Left hindlimb (tissue), 1 donor: ENCODE measurements around the gene NECTIN4.
"Not testable (repeated sequence)": the region's sequence is repeated elsewhere in the genome, so short reads cannot be mapped to it uniquely, and the experiment has no call there.

Experiments used
- DNase-seq: peaks from one replicate; pipeline ENCODE4 v3.0.0-alpha.2; 2018

The NECTIN4 gene

DNA sequence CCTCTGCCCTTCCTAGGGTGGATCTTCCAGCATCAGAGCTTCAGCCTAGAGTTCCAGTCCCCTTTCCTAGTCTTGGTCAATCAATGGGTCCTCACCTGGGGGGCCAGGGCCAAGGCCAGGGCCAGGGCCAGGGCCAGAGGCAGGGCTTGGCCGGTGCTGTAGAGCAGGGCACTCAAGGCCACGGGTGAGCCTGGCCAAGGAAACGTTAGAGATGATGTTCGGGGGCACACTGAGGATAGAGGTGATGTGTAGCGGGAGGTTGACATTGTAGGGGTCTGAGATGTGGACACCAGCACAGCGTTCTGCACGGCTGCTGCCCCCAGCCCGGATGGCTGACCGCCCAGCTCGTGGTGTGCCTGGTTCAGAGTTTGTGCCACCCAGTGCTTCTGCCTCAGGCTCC is 38.1 kb downstream of the NECTIN4 start:
- no peak for DNase-seq

DNA sequence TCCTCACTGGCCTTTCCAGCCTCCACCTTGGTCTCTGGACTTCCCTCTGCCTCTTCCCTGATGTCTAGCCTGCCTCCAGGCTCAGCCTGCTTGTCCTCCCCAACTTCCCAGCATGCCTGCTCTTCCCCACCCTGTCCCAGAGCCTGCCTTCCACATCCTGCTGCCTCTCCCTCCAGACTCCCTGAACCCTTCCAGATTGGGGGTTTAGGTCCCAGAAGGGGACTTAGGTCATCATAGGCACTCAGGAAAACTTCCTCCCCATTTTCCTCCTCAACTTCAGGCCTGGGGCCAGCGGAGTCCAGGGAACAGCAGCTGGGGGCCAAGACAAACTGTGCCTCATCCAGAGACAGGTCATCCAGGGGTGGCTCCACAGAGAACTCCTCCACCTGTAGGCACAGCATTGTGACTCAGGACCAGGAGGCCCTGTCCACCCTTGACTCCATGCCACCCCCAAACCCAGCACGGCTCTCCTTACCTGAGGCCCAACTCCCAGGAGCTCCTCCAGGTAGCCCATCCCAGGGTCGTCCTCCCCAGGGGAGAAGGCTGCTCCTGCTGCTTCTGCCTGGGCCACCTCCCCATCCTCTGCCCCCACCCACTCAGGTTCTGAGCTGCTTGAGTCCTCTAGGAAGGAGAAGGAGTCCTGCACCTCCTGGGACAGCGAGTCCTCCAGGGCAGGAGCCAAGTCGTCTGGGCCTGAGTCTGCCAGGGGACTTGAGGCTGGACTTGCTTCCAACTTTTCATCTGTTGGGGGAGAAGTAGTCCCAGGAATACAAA is 40.2 kb downstream of the NECTIN4 start:
- no peak for DNase-seq

DNA sequence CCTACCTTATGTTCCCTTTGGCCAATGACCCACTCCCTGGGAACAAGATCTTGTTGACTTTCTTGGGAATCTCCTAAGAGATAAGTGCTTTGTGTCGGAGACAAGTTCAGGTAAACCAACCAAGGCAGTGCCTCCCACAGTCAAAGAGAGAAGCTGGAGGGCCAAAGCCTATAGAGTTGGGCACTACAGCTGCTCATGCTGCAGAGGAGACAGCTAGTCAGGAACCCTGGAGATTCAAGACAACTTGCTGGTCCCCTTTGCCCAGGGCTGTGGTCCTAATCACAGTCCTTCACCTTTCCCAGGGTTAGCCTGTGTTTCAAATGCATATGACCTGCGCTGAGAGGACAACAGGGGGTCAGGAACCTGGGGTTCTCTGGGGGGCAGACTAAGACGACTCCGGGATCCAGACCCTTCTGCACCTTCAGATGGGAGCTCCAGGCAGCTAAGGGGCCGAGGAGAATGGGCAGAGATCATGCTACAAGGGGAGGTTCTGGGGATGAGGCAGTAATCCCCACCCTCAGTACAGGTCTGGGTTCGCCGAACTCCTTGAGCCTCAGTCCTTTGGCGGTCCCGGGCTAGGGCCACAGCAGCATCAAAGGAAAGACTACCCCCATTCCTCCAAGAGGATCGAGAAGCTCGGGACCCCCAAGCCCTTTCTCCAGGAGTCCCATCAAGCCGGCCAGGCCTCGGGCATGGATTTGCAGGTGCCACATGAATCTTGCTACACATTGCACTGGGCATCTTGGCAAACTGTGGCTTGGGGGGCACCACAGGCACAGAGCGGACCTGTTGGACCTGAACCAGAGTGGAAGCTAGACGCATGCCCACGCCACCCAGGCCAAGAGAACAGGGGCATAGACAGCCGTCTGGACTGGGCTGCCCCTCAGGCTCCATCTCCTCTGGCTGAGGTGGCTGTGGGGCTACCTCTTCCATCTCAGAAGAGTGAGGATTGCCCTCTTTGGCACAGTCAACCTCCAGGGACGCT is 41.6 kb downstream of the NECTIN4 start:
- DNase-seq, result no peak

DNA sequence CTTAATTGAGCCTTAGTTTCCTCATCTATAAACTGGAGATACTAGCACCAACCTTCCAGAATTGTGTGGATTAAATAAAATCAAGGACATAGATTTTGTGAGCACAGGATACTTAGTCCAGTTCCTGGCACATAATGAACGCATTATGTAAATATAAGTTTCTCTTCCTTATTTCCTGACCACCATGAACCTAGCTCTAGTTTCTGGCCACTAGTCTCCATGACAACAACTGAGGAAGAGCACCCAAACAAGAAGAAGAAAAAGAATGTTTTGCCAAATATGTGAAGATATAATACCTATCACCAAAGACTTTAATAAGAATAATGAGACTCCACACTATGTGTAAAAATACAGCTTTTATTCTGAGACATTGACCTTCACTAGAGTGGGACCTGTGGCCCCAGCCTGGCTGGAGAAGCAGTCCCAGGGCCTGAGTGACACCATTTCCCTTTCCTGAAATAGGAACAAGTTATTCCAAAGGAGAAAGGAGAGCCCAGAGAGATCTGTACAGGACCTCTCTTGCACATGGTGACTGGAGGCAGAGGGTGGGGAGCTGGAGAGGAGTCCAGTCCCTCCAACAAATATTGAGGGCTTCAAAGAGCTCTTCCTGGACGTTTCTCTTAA is 42.6 kb downstream of the NECTIN4 start:
- no peak for DNase-seq

DNA sequence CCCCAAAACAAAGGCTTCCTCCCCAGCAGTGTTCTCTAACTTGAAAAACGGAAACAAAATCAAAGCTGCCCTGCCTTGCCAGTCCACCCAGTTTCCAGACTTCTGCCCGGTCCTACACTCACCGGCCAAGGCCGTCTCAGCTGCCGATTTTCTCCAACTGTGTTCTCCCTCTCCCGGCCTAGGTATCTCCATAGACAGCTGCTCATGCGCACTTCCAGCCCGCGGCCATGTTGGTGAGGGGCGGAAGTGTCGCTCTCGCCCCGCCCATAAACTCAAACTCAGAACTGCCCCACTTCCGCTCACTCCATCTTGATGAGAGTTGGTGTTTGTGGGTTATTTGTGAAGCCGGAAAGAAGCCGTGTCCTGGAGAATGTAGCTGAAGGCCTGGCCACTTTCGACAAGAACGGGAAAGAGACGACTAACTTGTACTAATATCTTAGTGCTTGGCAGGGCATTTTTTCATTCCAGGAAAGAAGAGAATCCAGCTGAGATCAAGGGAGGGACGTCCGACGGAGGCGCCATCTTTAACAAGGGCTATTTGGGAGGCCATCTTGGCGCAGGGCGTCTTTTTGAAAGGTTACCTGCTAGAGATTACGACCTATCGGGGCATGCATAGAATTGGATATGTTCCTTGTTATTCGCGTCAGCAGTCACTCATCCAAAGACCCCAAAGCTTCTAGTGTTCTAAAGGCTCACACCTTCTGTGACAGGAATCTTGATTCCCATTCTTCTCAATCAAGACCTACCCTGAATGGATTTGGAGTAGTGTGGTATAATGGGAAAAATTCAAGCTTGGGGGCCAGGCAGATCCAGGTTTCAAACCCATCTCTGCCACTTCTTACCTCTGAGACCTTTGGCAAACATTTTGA is 43.4 kb downstream of the NECTIN4 start, which contains the start of gene USF1:
Gene USF1 (minus strand): TSS at position 242 of the 869 bp plus-strand sequence. CDS start 2,702 bp downstream, outside the sequence.
- DNase-seq, result peak; percentile 97

DNA sequence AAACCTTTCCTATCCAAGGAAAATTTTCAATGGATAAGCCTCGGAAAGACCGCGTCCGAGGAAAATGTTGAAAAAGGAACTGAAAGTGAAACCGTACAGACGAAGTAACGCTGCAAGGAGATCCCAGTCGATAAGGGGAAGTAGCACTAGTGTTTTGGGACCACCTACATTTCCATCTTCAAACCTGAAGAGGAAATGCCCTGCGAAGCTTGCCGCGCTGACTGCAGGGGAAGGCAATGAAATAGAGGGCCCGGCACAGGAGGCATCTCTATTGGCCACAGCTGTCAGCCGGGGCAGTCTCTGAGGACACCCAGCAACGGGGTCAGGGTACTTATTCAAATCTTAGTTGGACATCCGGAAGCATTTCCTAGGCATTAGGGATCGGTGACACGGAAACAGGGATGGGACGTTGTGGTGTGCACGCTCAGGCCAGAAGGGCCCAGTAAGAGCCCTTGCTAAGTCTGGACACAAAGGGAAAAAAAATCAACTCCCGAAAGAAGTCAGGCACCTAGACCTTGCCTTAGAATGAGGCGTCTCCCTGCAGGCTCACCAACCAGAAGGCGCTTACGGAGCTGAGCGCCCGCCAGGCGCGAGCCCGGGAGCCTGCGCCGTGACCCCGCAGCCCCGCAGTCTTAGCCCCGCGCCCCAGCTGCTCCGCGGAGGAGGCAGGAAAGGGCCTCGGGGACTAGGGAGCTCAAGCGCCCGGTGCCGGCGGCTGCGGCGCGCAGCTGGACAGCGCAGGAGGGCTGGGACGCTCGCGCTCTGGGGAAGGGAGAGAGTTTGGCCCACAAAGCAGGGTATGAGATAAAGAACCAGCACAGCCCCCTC is 44.2 kb downstream of the NECTIN4 start:
- peak; percentile 73 for DNase-seq

DNA sequence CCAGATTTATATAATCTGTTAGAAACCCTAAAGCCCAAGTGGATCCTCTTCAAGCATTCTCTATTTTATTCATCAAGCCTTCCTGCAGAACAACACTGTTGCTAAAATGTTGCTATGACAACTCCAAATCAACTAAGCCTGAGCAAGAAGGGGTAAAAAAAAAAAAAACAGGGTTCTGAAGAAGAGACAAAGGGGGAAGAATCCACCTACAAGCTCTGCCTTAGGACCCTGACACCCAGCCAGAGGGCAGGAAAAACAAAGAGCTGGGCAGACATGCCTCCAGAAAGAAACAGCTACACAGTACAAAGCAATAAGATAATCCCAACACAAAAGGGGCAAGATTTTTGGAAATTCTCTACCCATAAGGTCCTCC is 44.8 kb downstream of the NECTIN4 start:
- DNase-seq, result no peak

DNA sequence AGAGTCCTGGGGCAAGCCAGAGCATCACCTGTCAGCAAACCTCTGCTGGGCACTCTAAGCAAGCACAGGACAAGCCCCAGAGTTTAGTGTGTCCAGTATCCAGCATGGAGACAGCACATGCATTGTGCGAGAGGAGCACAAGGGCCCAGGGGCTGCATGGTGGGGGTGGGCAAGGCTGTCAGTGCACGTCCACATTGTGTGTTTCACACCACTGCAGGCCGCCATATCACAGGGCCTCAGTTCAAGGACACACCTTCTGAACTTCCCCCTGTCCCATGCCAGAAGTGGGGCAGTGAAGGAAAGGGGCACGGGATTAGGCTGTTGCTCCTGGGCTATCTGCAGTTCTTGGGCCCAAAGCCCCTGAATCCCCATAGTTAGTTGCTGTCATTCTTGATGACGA is 49.8 kb downstream of the NECTIN4 start:
- no peak for DNase-seq

DNA sequence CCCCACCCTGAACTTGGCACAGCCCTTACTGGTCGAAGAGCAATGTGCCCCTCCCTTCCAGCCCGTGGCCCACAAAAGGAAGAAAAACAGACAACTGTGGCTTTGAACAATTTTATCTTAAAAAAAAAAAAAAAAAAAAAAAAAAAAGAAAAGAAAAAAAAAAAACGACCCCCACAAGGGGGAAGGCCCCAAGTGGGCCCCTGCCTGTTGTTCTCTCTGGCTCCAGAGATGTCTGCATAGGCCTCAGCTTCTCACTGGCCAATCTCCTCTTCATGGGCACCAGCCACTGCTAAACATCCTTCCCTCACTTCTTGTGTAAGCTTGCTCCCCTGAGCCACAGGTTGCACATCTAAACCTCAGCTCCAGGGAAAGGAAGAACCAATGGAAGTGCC is 50.2 kb downstream of the NECTIN4 start:
- no peak for DNase-seq

DNA sequence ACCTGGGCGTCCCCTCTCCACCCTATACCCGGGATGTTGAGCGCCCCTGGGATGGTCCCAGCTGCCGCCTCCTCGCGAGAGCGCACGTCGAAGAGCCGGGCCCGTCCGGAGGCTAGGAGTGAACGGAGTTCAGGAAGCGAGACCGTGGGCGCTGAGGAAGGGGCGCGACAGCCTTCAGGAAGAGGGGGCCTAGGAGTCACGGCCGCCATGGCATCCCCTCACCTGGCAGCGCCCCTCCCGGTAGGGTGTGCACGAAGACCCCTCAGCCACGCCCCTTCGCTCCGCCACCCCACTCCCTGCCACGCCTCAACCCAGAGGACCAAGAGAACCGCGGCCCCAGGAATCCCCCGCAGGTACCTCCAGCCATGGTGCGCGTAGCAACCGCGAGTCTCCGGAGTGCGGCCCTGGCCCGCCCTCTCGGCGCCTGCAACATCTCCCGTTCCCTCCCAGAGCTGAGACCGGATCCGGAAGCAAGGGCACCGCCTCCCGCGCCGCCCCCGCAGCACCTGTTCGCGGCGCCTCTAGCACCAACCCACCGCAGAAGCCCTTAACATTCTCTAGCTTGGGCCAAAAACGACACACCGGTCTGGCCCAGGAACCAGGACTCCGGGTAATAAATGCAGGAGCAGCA is 50.7 kb downstream of the NECTIN4 start, which contains the start of gene TSTD1:
Gene TSTD1 (minus strand): TSS at position 442 of the 631 bp plus-strand sequence. CDS start 75 bp downstream, at position 367.
- DNase-seq, result peak; percentile 62

DNA sequence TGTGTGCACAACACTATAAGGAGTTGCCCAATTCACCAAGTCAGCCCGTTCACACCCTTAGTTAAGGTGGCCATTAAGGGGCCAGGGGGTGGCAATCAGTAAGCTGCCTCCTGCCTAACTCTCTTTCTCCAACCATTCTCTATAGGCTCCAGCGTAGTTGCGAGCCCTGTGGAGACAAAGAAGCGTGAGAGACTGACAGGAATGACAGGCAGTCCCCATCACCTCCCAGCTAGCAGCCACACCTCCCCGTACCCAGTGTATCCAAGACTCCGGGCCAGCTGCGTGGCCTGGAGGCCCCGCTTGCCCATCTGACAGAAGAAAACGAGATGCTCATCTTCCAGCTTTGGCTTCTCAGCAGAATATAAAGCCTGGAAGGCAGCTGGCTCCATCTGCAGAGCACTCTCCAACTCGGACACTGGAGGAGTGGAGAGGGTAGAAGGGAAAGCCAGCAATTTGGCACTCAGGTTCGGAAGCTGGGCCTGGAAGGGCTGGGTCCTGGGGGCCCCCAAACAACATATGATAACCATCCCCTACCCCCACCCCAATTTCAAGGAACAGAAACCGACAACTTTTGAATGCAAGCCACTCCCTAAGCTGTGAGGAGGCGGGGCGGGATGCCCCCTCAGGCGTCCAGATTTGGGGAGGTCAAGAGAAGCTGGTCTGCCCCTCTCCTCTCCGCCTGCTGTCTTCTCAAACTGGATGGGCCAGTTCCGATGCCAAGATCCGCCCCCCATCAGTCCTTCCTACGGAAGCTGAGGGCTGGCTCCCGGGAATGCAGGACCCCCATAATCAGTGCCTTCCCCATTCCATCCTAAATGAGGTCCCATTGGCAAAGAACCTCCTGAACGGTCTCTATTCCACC is 51.5 kb downstream of the NECTIN4 start:
- no peak for DNase-seq

DNA sequence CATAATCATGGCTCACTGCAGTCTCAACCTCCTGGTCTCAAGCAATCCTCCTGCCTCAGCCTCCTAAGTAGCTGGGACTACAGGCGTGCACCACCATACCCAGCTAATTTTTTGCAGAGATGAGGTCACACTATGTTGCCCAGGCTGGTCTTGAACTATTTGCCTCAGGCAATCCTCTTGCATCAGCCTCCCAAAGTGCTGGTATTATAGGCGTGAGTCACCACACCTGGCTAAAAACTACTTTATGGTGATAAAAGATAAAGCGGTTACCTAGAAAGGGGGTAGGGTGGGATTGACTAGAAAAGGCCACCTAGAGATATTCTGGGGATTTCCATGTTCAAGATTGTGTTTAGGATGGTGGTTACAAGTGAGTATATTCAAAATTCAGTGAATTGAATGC is 55.6 kb downstream of the NECTIN4 start:
- DNase-seq, result no peak

DNA sequence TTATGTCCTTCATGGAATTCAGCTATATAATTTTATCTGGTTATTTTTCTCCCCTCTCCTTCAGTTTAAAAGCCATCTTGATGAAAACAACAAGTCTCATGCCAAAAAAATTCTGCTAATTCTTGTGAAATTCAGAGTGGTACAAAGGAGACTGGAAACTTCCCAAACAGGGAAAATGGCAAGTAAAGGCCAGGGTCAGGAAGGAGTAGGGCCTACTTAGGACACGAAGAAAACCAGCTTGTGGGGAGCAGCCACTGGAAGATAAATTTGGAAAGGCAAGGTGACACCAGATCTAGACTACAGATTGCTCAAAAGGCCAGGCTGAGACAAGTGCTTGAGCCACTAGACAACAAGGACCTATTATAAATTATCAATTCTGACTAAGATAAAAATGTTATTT is 56.9 kb downstream of the NECTIN4 start:
- no peak for DNase-seq

DNA sequence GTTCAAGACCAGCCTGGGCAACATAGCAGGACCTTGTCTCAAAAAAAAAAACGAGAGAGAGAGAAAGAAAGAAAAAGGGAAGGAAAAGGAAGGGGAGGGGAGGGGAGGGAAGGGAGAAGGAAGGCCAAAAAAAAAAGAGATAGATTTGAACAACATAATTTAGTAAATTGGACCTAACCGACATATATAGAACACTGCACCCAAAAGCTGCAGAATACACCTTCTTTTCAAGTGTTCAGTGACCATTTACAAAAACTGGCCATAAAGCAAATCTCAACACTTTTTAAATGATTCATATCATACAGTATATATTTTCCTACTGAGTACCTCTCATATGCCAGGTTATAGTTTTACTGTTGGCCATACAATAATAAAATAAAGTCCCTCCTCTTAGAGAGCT is 57.5 kb downstream of the NECTIN4 start:
- DNase-seq, result no peak

DNA sequence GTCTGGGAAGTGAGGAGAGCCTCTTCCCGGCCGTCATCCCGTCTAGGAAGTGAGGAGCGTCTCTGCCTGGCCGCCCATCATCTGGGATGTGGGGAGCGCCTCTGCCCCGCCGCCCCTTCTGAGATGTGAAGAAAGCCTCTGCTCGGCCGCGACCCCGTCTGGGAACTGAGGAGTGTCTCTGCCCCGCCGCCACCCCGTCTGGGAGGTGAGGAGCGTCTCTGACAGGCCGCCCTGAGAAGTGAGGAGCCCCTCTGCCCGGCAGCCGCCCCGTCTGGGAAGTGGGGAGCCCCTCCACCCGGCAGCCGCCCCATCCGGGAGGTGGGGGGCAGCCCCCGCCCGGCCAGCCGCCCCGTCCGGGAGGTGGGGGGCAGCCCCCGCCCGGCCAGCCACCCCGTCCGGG is 59.9 kb downstream of the NECTIN4 start:
- DNase-seq, result not testable (repeated sequence)

DNA sequence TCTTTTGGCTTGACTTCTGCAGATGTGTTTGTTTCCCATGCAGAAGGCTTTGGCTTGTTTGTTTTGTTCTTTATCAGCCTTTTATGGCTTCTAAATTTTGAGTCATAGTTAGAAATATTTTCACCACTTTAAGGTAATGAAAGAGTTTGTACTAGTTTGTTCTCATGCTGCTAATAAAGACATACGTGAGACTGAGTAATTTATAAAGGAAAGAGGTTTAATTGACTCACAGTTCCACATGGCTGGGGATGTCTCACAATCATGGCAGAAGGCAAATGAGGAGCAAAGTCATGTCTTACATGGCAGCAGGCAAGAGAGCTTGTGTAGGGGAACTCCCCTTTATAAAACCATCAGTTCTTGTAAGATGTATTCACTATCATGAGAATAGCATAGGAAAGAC is 62.4 kb downstream of the NECTIN4 start:
- not testable (repeated sequence) for DNase-seq

DNA sequence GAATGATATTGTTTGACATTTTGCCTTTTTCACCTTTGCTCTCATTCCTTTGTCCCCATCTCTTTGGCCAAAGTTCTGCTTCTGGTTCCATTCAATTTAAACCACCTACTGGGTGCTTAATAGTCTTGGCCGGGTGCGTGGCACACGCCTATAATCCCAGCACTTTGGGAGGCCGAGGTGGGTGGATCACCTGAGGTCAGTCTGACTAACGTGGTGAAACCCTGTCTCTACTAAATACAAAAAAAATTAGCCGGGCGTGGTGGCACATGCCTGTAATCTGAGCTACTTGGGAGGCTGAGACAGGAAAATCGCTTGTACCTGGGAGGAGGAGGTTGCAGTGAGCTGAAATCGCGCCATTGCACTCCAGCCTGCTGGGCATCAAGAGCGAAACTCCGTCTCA is 66.9 kb downstream of the NECTIN4 start:
- not testable (repeated sequence) for DNase-seq

DNA sequence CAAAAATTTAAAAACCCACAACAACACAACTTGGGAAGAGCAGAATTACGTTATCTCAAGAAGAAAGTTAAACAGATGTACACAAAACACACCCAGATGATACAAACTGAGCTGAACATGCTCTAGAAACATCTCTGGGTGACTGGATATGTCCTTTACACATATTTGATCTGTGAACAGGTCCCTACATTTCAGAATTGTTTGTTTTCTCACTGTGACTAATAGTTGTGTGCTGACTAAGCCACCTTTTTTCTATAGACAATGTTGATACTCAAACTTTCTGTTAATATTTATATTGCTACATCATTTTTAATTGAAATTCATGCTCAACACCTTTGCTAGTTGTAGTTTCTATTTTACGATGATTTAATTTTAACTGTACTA is 67.4 kb downstream of the NECTIN4 start:
- no peak for DNase-seq

DNA sequence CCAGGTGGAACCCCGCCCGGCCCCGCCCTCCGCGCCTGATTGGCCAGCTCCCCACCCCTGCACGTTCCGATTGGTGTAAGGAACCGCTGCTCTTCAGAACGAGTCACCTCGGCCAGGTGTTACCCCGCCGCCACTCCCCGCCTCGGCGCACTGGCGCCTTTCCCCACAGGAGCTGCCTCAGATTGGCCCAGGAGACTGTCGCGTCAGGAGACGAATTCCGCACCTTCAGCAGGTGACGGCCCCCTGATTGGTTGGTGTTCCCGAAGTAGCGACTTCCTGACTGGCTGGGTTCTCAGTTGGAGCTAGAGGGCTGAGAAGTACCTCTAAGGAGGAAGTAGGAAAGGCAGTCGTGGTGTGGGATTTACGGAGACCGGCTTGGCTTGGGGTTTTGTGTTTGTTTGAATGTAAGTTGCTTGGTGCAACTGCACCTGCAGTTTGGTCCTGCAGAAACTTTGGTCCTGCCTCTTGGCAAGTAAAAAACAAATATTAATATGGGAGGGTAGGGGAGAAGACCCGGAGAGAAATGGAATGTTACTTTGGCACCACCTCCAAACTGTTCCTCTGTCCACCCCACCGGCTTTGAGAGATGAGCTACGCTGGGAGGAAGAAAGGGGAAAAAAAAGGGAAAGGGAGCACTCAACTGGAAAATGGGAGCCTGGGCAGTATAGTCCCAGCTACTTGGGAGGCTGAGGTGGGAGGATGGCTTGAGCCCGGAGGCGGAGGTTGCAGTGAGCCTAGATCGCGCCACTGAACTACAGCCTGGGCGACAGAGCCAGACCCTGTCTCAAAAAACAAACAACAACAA is 68.0 kb downstream of the NECTIN4 start:
- peak; percentile 59 for DNase-seq
